Neuron (in vitro differentiated cells): ENCODE results near the gene COQ10B.
"Not testable (repeated sequence)": the region's sequence is repeated elsewhere in the genome, so short reads cannot be mapped to it uniquely, and the experiment has no call there.

Experiments
- H2AFZ ChIP-seq: one replicate; pipeline ENCODE4 v1.6.1; 2013; ENCODE audit warnings: low read depth, mild to moderate bottlenecking, inconsistent platforms, low read length, moderate library complexity
- H3K27me3 ChIP-seq: one replicate; pipeline ENCODE4 v1.6.1; 2013; ENCODE audit warnings: low read length; ENCODE audit not compliant: insufficient read depth
- H3K36me3 ChIP-seq: one replicate; pipeline ENCODE4 v1.6.1; 2013; ENCODE audit warnings: low read length; ENCODE audit not compliant: insufficient read depth
- H3K4me1 ChIP-seq: one replicate; pipeline ENCODE4 v1.6.1; 2013; ENCODE audit warnings: low read length; ENCODE audit not compliant: insufficient read depth
- H3K4me3 ChIP-seq: 2 replicates; pipeline ENCODE4 v1.5.1; 2013; ENCODE audit warnings: mild to moderate bottlenecking, low read length, moderate library complexity
- H3K9me3 ChIP-seq: one replicate; pipeline ENCODE4 v1.6.1; 2013; ENCODE audit warnings: low read length

Gene COQ10B

DNA sequence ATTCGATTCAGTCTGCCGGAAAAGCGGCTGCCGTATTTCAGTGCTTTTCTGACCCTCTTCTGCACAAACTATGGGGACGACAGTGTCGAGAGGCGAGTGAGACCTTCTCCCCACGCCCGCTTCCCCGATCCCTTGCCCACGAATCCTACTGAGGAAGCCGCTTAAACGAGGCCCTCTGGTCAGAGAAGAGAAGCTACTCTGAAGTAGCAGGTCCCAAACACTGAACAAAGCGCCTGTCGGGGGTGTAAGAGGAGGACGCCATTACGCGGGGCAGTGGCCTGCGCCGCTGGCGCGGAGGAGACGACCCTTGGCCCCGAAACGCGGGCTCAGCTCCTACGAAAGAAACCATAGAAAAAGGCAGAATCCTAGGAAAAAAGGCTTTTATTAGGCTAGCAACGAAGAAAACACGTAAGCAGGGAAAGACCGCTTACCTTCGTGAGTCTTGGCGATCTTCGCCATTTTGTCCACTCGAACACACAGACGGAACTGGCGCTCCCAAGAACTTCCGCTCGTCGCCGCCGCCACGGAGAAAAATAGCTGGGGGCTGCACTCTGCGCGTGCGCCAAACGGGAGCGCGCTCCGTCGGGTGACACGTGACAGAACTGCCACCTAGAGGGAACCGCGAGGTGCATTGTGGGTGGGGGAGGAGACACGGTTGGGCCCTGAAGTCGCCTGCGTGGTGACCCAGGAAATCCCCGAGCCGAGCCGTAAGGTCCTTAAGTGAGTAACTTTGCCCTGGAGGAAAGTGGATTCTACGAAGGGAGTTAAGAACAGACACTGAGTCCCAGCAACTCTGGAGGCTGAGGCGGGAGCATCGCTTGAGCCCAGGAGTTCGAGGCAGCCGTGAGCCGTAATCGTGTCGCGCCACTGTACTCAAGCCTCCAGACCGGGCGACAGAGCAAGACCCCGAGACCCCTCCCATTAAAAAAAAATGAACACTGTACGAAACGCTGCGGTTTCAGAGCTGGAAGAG lies 18.5 kb upstream of the COQ10B start, which contains the start of gene SF3B1:
TSS of gene SF3B1 (minus strand) at position 488 of the 973 bp plus-strand sequence. CDS start at position 459, 29 bp downstream.
- H3K4me1 ChIP-seq = peaks cover 22% of the 10 kb centered on the region
- H2AFZ ChIP-seq = peak within 1 kb of the TSS; percentile 64
- H3K9me3 ChIP-seq = no peaks in the 10 kb centered on the region
- H3K27me3 ChIP-seq = no peaks in the 10 kb centered on the region
- peak within 1 kb of the TSS; percentile 84 for H3K4me3 ChIP-seq
- H3K36me3 ChIP-seq = no peaks in the 10 kb centered on the region

DNA sequence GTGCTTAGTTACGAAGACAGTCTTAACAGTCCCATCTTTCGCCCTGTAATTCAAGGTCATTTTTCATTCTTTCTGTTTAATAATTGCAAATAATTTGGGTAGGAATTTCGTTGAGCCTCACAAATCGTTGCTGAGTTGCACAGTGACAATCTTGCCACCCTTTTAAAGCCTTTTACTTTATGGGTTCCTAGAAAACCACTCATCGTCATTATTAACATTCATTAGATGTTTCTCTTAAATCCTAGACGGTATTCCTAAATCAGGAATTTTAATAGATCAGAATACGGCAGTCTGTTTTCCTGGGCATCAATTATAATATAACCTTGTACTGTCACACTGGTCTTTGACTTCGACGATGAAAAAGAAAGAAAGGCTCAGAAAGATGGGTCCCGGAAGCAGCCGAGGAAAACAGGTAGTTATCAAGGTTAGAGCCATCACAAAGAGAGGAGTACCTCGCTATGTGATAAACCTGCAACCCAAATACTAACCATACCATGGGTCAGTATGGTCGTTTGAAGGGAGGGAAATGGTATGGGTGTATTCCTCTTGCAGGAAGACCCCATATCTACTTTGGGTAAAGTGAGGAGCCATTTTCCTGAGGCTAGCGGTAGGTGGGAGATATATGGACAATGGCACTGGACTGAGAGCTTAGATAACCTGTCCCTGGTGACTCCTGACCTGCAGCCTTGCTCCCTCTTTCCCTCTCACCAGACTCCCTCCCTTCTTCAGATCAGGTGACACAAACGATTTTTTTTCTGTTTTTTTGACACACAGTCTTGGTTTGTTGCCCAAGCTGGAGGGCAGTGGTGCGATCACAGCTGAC lies 17.5 kb upstream of the COQ10B start:
- H3K36me3 ChIP-seq = no peaks in the 10 kb centered on the region
- H2AFZ ChIP-seq = peak overlapping the region; percentile 64
- H3K4me1 ChIP-seq = peaks cover 22% of the 10 kb centered on the region
- peak overlapping the region; percentile 84 for H3K4me3 ChIP-seq
- no peaks in the 10 kb centered on the region for H3K9me3 ChIP-seq
- no peaks in the 10 kb centered on the region for H3K27me3 ChIP-seq

DNA sequence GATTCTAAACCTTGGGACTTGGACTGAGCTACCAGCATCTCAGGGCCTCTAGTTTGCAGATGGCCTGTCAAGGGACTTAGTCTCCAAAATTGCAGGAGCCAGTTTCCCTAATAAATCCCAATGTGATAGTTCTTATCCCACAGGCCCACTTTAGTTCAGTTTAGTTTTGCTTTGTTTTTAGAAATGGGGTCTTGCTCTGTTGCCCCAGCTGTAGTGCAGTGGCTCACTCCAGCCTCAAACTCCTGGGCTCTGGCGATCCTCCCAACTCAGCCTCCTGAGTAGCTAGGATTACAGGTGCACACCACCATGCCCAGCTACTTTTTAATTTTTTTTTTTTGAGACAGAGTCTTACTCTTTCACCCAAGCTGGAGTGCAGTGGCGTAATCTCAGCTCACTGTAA lies 16.0 kb upstream of the COQ10B start:
- H3K27me3 ChIP-seq = no peaks in the 10 kb centered on the region
- peaks cover 16% of the 10 kb centered on the region for H3K4me1 ChIP-seq
- no peak overlapping the region for H3K4me3 ChIP-seq
- H2AFZ ChIP-seq = no peak overlapping the region
- no peaks in the 10 kb centered on the region for H3K9me3 ChIP-seq
- H3K36me3 ChIP-seq = no peaks in the 10 kb centered on the region

DNA sequence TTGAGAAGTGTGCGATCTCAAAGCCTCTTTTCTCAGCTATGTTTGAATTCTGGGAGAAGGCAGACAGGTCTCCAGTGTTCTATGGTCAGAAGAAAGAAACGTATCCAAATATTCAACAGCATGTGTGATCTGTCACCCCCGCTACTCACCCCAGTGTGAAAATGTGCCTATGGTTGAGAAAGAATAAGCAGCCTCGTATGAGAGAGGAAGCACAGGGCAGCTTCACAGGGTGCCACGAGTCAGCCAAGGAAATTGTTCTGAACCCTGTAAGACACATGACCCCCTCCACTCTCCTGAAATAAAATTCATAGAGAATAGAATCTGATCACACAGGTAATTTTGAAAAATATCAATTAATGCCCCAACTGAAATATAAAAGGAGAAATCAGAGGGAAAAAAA lies 10.5 kb upstream of the COQ10B start:
- H3K4me1 ChIP-seq = no peaks in the 10 kb centered on the region
- H2AFZ ChIP-seq = no peak overlapping the region
- no peaks in the 10 kb centered on the region for H3K9me3 ChIP-seq
- no peaks in the 10 kb centered on the region for H3K36me3 ChIP-seq
- no peak overlapping the region for H3K4me3 ChIP-seq
- no peaks in the 10 kb centered on the region for H3K27me3 ChIP-seq

DNA sequence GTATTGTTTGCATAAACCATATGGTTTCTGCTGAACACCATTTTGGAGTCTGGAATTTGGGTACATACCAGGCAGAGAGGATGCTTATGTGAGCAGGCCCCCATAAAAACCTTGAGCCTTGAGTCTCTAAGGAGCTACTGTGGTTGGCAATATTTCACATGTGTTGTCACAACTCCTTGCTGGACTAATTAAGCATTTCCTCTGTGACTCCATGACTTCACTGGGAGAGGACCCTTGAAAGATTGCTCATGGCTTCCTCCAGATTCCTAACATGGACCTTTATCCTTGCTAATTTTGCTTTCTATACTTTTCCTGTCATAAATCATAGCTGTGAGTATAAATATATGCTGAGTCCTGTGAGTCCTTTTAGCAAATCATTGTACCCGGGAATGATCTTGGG lies 7.6 kb upstream of the COQ10B start:
- no peaks in the 10 kb centered on the region for H3K36me3 ChIP-seq
- H3K4me1 ChIP-seq = no peaks in the 10 kb centered on the region
- H3K9me3 ChIP-seq = no peaks in the 10 kb centered on the region
- H3K27me3 ChIP-seq = no peaks in the 10 kb centered on the region
- no peak overlapping the region for H2AFZ ChIP-seq
- H3K4me3 ChIP-seq = no peak overlapping the region

DNA sequence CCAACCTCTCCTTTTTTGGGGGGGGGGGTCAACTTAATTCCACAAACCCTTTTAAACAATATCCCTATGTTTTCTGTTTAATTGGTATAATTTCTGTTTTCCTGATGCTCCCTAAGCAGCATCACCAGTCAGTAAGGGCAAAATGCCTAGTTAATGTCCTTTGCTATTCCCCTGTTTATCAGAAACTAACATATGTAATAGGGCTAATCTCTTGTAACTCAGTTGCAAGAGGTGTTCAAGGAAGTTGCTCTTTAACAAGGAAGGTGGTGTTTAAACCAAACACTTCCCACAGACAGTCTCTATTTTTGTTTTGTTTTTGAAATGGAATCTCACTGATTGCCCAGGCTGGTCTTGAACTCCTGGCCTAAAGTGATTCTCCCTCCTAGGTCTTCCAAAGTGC lies 6.5 kb upstream of the COQ10B start:
- no peak overlapping the region for H3K4me3 ChIP-seq
- no peaks in the 10 kb centered on the region for H3K4me1 ChIP-seq
- H3K36me3 ChIP-seq = no peaks in the 10 kb centered on the region
- H3K9me3 ChIP-seq = no peaks in the 10 kb centered on the region
- no peaks in the 10 kb centered on the region for H3K27me3 ChIP-seq
- no peak overlapping the region for H2AFZ ChIP-seq

DNA sequence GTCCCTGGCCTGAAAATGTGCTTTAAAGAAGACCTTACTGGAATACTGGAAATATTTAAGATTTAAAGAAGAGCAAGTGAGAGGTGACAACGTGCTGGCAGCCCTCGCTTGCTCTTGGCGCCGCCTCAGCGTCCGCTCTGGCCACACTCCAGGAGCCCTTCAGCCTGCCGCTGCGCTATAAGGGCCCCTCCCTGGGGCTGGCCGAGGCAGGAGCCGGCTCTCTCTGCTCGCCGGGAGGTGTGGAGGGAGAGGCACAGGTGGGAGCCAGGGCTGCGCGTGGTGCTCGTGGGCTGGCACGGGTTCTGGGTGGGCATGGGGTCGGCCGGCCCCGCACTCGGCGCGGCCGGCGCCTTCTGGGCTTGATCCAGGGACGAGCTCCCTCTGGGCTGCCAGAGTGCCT lies 2.9 kb upstream of the COQ10B start:
- Histone ChIP-seq H3K4me1 (peaks cover 13% of the 10 kb centered on the region), H2AFZ (no peak overlapping the region), H3K27me3 (no peaks in the 10 kb centered on the region), H3K9me3 (no peaks in the 10 kb centered on the region), H3K36me3 (no peaks in the 10 kb centered on the region), H3K4me3 (no peak overlapping the region)

DNA sequence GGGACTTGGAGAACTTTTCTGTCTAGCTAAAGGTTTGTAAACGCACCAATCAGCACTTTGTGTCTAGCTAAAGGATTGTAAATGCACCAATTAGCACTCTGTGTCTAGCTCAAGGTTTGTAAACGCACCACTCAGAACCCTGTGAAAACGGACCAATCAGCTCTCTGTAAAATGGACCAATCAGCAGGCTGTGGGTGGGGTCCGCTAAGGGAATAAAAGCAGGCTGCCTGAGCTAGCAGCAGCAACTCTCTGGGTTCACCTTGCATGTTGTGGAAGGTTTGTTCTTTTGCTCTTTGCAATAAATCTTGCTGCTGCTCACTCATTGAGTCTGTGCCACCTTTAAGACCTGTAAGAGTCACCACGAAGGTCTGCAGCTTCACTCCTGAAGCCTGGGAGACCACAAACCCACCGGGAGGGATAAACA lies 2.4 kb upstream of the COQ10B start:
- not testable (repeated sequence) for H2AFZ ChIP-seq, H3K9me3 ChIP-seq, H3K4me3 ChIP-seq, H3K27me3 ChIP-seq, H3K36me3 ChIP-seq
- peaks cover 13% of the 10 kb centered on the region for H3K4me1 ChIP-seq

DNA sequence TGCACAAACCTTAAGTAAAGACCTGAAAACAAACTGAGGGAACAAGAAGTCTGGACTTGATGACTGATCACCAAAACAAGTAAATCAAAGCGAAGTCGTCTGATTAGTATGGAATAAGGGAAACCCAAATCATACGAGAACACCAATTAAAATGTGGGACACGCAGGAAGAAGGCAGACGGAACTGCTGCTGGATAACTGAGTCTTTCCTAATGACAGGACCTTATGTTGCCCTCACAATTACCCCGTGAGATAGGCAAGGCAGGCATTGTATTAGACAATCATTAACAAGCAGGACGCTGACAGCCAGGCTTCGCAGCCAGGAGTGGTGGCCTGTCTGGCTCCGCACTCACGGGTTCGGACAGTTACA lies 614 bp upstream of the COQ10B start:
- Histone ChIP-seq H3K4me3 (peak overlapping the region; percentile 85), H3K4me1 (peaks cover 13% of the 10 kb centered on the region), H3K36me3 (no peaks in the 10 kb centered on the region), H3K27me3 (no peaks in the 10 kb centered on the region), H2AFZ (peak overlapping the region; percentile 69), H3K9me3 (no peaks in the 10 kb centered on the region)

DNA sequence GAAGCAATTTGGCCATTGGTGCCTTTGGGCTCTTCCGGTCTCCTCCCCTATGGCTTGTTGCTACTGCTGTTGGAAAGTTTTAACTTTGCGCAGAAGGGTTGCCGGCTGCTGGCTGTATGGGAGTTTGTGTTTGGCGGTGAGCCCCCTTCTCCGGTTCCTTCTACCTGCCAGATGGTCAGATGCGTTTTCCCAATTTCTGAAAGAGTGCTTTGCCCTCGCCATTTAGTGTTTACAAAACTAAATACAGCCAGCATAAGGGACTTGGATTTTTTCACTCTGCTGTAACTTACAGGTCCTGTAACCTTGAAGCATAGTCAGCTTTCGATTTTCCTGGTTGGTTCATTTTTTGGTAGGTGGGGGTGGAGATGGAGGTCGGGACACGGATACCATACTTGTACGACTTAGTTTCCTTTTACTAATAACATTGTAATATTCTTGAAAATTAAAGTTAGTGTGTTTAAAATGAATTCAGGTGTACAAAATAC lies 604 bp downstream of the COQ10B start:
- Histone ChIP-seq H3K4me1 (peaks cover 13% of the 10 kb centered on the region), H3K4me3 (peak overlapping the region; percentile 85), H3K27me3 (no peaks in the 10 kb centered on the region), H3K9me3 (no peaks in the 10 kb centered on the region), H2AFZ (peak overlapping the region; percentile 76), H3K36me3 (no peaks in the 10 kb centered on the region)

DNA sequence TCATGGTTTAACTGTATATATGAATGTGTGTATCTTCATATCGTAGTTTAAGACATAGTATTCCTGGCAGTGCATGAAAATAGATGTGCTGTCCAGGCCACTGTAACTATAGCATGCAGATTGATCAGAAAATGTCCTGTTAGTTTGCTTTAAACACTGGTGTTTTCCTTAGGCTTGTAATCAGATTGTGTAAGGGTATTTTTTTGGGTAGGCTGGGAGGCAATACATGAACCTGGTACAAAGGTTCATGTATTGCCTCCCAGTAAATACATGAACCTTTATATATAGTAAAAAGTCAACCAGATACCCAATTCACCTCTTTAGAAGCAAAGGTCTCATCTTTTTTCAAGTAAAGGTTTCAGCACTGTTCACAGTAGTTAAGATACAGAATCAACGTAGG lies 1.6 kb downstream of the COQ10B start:
- peak overlapping the region; percentile 85 for H3K4me3 ChIP-seq
- H3K4me1 ChIP-seq = peaks cover 13% of the 10 kb centered on the region
- H3K27me3 ChIP-seq = no peaks in the 10 kb centered on the region
- no peaks in the 10 kb centered on the region for H3K36me3 ChIP-seq
- no peaks in the 10 kb centered on the region for H3K9me3 ChIP-seq
- no peak overlapping the region for H2AFZ ChIP-seq

DNA sequence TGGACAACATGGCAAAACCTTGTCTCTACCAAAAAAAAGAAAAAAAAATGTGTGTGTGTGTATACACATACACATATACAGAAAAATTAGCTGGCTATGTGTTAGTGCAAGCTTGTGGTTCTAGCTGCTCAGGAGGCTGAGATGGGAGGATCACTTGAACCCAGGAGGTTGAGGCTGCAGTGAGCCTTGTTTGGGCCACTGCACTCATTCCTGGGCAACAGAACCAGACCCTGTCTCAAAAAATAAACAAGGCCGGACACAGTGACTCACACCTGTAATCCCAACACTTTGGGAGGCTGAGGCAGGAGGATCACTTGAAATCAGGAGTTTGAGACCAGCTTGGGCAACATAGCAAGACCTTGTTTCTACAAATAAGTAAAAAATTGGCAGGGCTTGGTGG lies 2.1 kb downstream of the COQ10B start:
- Histone ChIP-seq H2AFZ (no peak overlapping the region), H3K4me3 (peak overlapping the region; percentile 85), H3K36me3 (peaks cover under 1% of the 10 kb centered on the region), H3K9me3 (no peaks in the 10 kb centered on the region), H3K27me3 (no peaks in the 10 kb centered on the region), H3K4me1 (peaks cover 13% of the 10 kb centered on the region)

DNA sequence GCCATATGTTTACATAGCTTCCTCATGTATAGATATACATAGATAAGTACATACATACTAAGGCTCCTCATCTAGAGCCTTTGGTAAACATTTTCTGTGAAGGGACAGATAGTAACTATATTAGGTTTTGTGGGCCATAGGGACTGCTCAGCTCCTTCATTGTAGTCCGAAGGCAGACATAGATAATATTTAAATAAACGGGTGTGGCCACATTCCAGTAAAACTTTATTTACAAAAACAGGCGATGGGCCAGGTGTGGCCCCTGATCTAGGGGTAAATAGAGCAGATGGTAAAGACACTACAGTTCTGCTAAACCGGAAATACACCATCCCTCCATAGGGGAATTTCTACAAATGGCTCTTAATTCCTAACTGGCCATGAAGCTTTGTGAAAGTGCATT lies 7.3 kb downstream of the COQ10B start:
- H3K4me3 ChIP-seq = no peak overlapping the region

More for the DNA sequence above, 7.3 kb downstream of the COQ10B start:
- H3K9me3 ChIP-seq = no peaks in the 10 kb centered on the region
- no peaks in the 10 kb centered on the region for H3K27me3 ChIP-seq
- H2AFZ ChIP-seq = no peak overlapping the region
- no peaks in the 10 kb centered on the region for H3K4me1 ChIP-seq
- H3K36me3 ChIP-seq = peaks cover 21% of the 10 kb centered on the region
